ENCODE data around the gene SEMA3A. TPM values are rescaled to one million over a fixed set of nuclear protein-coding genes. Genes with fewer than 3 reads are reported as not detected.

The SEMA3A gene
- total RNA-seq, 1 donor: 47.1 TPM

DNA sequence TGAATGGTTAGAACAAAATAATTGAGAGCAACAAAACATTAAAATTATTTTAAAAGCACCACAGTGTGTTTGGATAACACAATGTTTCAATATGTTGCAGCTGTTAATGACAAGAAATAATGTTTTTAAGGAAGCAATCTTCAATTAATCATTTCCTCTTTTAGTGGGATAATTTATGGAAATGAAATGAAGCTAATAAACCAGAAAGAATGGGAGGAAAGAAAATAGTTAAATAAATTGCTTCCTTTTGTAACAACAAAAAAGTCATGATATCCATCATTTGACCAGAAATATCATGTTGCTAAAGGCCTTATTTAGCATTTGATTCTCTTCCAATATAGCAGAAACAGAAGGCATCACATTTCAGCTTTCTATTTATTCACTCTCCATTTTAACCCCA lies 224.5 kb downstream of the SEMA3A start:
- no peak overlapping the region for H3K4me3 ChIP-seq (ENCODE audit: low read depth, low read length)
- DNase-seq (ENCODE audit: low read depth): no peak
- TF ChIP-seq, protein P1, sequence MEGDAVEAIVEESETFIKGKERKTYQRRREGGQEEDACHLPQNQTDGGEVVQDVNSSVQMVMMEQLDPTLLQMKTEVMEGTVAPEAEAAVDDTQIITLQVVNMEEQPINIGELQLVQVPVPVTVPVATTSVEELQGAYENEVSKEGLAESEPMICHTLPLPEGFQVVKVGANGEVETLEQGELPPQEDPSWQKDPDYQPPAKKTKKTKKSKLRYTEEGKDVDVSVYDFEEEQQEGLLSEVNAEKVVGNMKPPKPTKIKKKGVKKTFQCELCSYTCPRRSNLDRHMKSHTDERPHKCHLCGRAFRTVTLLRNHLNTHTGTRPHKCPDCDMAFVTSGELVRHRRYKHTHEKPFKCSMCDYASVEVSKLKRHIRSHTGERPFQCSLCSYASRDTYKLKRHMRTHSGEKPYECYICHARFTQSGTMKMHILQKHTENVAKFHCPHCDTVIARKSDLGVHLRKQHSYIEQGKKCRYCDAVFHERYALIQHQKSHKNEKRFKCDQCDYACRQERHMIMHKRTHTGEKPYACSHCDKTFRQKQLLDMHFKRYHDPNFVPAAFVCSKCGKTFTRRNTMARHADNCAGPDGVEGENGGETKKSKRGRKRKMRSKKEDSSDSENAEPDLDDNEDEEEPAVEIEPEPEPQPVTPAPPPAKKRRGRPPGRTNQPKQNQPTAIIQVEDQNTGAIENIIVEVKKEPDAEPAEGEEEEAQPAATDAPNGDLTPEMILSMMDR (IDR thresholded peaks at IDR 0.05; ENCODE audit: insufficient read depth, low read depth, low read length): no peak

DNA sequence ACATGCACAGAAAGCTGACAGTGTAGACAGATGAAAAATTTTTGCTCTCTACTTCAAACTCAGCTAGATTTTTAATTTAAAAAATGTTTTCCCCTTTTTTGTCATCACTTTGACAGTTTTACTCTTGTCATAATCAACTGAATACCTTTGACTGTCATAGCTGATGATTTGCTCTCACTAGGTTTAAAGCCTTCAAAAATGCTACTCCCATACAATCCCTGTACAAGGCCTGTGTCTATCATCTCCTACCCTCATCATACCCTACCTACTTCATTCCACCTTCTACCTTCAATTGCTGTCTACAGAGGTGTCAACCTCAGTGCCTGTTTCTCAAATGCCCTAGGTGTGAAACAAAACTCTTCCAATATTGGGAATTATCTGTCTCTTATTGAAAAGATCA lies 230.3 kb downstream of the SEMA3A start:
- TF ChIP-seq, protein P1 (IDR thresholded peaks at IDR 0.05; ENCODE audit: insufficient read depth, low read depth, low read length): no peak
- DNase-seq (ENCODE audit: low read depth): no peak
- H3K4me3 ChIP-seq (ENCODE audit: low read depth, low read length): no peak overlapping the region

DNA sequence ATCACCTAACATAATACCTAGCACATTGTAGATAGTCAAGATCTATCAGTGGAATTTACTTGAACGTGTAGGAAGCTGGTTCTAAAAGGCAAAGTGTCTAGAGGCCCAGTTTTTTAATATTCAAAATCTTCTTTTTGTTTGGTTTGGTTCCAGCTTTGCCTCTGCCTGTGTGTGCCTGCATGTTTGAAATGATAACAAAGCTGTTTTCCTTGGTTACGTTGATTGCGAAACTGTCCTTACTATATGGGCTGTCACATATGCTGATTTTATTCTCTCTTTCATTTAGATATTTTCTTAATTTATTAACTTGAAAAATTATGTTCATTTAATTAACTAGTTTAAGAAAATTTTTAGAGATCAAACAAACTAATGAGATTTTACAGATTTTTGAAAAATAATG lies 237.3 kb downstream of the SEMA3A start:
- peak; percentile 51 for DNase-seq (ENCODE audit: low read depth)
- TF ChIP-seq, protein P1 (IDR thresholded peaks at IDR 0.05; ENCODE audit: insufficient read depth, low read depth, low read length): no peak
- no peak overlapping the region for H3K4me3 ChIP-seq (ENCODE audit: low read depth, low read length)

DNA sequence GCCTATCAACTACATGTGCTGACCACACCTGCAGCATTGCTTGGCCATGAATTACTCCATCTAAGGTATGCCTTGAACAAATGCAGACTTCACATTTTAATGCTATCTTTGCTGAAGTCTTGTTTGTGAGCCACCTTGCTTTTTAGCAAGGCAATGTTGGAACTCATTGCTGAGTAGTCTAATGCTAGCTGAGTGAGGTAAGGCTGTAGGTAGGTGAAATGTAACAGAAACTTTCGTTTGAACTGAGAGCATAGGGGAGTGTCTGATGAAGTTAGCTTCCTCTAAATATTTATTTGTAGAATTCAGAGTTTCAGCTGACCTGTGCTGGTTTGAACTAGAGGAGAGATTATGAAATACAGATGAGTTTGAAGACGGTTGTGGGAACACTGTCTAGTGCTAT lies 238.5 kb downstream of the SEMA3A start:
- no peak for DNase-seq (ENCODE audit: low read depth)
- H3K4me3 ChIP-seq (ENCODE audit: low read depth, low read length): no peak overlapping the region
- TF ChIP-seq, protein P1 (IDR thresholded peaks at IDR 0.05; ENCODE audit: insufficient read depth, low read depth, low read length): no peak

DNA sequence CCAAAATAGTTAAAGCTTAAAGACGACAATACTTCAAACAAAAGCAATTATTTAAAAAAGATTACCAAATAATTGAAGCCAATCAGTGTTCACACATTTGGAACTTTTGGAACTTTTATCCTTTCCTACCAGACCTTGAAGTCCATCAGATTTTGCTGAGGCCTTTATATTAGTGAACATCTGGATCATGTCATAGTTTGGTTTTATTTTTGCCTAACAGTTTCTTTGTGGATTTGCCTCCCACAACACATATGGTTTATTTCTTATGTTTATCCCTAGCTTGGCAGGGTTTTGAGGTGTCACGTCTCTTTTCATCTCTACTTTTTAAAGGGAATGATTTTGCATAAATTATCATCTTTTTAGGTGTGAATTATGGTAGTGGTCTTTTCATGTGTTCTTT lies 242.4 kb downstream of the SEMA3A start:
- no peak overlapping the region for H3K4me3 ChIP-seq (ENCODE audit: low read depth, low read length)
- TF ChIP-seq, protein P1 (IDR thresholded peaks at IDR 0.05; ENCODE audit: insufficient read depth, low read depth, low read length): no peak
- peak; percentile 25 for DNase-seq (ENCODE audit: low read depth)

DNA sequence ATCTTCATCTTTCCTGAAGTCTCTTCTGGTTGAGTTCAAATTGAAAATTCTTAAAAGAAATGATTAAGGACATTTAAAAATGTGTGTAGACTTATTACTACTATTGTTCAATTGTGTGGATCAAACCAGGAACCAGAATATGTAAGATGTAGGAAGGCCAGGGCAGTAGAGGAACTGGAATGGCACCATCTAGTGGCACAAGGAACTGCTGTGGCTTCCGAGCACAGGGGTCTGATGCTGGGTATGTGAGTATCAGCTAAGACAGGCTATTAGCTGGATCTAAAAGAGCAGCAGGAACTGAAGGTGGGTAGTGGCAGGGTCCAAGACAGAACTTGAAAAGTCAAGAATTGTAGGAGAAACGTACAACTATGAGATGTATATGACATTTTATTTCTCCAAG lies 247.3 kb downstream of the SEMA3A start:
- TF ChIP-seq, protein P1 (IDR thresholded peaks at IDR 0.05; ENCODE audit: insufficient read depth, low read depth, low read length): peak; percentile 59
- no peak overlapping the region for H3K4me3 ChIP-seq (ENCODE audit: low read depth, low read length)
- no peak for DNase-seq (ENCODE audit: low read depth)

DNA sequence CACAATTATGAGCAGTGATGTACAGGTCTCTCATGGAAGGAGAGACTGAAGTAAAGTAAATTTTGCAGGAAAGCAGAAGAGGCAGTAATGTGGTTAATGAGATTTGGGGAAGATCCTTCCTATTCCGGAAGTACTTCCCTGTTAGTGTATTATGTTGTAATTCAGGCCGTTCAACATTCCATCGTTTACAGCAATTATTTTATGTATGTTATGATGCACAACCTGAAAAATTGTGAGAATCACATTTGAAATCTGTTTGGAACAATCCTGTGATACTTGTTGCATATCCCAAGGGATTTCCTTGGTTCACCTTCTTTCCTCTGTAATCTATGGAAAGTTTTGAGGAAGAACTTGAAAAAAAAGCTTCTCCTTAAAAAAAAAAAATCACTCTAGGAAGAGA lies 247.8 kb downstream of the SEMA3A start:
- no peak for DNase-seq (ENCODE audit: low read depth)
- TF ChIP-seq, protein P1 (IDR thresholded peaks at IDR 0.05; ENCODE audit: insufficient read depth, low read depth, low read length): no peak
- H3K4me3 ChIP-seq (ENCODE audit: low read depth, low read length): no peak overlapping the region

Measured in fibroblast of villous mesenchyme (primary cell).